RPMI7951 (cell line): ENCODE results near the gene UGT2B10. TPM values are rescaled to one million over a fixed set of nuclear protein-coding genes. Genes with fewer than 3 reads are reported as not detected.
"Not testable (repeated sequence)": the region's sequence is repeated elsewhere in the genome, so short reads cannot be mapped to it uniquely, and the experiment has no call there.

Experiments used
- DNase-seq: peaks from one replicate; pipeline ENCODE4 v3.0.0-alpha.2; 2012; ENCODE audit warnings: low read depth
- total RNA-seq: library from RNA; depleted of rRNA; stranded (reverse); fragments of >200 nt; shearing (Covaris generic); gene quantifications from 2 replicates; pipeline ENCODE4 v1.2.3, GENCODE V29; 2014; rRNA removed

The UGT2B10 gene
- total RNA-seq, result not detected in 2 replicates

DNA sequence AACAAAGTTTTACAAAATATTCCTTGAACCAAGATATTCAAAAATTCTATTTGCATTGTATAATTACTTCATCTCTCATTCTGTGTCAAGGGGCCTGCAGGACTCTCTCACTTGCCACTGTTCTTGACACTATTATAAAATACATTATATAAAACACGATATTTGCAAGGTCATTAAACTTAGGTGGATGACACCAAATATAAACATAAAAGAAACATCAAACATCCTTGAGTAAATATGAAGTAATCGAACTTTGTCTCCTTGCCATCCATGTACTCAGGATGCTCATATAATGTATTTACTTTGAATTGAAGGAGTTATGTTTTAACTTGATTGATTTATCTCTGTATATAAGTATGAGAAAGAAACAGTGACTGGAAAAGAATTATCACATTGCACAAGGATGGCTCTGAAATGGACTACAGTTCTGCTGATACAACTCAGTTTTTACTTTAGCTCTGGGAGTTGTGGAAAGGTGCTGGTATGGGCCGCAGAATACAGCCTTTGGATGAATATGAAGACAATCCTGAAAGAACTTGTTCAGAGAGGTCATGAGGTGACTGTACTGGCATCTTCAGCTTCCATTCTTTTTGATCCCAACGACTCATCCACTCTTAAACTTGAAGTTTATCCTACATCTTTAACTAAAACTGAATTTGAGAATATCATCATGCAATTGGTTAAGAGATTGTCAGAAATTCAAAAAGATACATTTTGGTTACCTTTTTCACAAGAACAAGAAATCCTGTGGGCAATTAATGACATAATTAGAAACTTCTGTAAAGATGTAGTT lies at the start of gene UGT2B10:
TSS of gene UGT2B10 (plus strand) at position 378 of the 793 bp plus-strand sequence. CDS start at position 404, 26 bp downstream.
- not testable (repeated sequence) for DNase-seq

DNA sequence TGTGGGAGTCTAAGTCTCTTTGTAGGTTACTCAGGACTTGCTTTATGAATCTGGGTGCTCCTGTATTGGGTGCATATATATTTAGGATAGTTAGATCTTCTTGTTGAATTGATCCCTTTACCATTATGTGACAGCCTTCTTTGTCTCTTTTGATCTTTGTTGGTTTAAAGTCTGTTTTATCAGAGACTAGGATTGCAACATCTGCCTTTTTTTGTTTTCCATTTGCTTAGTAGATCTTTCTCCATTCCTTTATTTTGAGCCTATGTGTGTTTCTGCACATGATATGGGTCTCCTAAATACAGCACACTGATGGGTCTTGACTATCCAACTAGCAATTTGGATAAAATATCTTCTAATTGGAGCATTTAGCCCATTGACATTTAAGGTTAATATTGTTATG lies 44.0 kb upstream of the UGT2B10 start:
- DNase-seq, result not testable (repeated sequence)

DNA sequence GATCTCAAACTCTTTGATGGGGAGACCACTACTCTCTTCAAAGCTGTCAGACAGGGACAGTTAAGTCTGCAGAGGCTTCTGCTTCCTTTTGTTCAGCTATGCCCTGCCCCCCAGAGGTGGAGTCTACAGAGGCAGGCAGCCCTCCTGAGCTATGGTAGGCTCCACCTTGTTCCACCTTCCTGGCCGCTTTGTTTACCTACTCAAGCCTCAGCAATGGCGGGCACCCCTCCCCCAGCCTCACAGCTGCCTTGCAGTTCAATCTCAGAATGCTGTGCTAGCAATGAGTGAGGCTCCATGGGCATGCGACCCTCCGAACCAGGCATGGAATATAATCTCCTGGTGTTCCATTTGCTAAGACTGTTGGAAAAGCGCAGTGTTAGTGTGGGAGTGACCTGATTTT lies 42.1 kb upstream of the UGT2B10 start:
- DNase-seq, result no peak

DNA sequence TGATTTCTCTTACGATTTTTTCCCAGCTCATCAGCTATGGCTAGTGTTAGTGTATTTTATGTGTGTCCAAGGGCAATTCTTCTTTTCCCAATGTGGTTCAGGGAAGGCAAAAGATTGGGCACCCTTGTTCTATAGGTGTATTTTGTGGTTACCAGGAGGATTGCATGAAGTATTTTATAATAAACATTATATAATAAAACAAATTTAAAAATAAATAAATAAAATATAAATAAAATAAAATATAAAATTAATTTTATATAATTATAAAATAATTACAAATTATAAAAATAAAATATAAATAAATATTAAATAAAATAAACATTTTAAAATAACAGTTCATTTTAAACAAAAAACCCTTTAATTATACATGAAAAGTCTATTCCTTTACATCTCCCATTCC lies 35.6 kb upstream of the UGT2B10 start:
- no peak for DNase-seq

DNA sequence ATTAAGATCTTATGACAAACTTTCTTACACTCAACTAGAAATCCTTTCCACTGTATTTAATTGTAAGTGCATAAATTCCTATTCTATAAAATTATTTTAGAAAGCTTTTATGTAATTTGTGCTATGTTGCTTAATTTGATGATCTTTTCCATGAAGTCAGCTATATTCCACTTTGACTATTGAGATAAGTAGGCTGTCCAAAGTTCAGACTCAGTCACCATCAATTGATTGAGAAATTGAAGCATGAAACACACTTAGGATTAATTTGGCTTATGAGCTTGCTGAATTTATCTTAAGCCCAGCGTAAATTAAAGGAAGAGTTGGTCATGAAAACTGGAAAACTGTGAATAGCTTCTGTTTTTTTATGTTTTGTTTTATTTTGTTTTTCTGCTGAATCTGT lies 18.7 kb upstream of the UGT2B10 start:
- DNase-seq, result no peak

DNA sequence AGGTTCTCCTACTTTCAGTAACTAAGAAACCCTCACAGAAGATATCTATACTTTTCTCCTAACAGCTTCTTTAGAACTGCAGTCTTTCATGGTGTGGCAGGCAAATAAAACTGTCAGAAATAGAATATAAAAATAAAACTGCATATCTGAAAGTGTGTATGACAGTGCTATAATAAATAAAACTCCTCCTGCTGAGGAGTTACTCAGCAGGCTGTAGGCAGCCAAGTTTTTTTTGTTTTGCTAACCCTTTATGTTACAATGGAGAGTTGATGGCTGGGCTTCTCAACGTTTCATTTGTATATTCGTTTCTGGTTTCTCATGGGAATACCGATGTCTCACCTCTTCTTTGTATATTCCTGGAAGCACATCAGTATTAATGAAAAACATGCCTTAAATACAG lies 18.2 kb upstream of the UGT2B10 start:
- DNase-seq, result no peak

DNA sequence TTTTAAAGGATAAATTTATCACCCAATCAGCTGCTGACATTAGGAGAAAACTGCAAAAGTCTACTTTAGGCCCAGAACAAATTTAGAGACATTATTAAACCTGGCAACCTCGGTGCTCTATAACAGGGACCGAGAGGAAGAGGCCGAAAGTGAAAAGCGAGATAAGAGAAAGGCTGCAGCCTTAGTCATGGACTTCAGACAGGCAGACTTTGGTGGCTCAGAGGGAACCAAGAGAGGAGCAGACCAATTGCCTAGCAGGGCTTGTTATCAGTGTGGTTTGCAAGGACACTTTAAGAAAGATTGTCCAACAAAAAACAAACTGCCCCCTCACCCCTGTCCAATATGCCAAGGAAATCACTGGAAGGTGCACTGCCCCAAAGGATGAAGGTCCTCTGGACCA lies 12.8 kb upstream of the UGT2B10 start:
- DNase-seq, result no peak

DNA sequence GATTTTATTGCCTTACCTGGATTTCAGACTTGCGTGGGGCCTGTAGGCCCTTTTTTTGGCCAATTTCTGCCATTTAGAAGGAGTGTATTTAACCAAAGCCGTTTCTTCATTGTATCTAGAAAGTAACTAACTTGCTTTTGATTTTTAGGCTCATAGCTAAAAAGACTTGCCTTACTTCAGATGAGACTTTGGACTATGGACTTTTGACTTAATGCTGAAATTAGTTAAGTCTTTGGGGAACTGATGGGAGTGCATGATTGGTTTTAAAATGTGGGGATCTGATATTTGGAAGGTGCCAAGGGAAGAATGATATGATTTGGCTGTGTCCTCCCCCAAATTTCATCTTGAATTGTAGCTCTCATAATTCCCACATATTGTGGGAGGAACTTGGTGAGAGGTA lies 7.7 kb upstream of the UGT2B10 start:
- no peak for DNase-seq

DNA sequence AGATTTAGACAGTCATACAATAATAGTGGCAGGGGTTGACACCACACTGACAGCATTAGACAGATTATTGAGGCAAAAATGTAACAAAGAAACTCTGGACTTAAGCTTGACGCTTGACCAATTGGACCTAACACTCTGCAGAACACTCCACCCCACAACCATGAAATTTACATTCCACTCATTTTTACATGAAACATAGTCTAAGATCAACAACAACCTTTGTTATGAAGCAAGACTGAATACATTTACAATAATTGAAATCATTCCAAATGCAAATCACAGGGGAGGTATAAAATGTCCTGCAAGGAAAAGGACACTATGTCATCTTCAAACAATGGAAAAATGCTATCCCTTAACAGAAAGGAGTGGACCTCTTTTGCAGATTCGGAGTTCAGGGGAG lies 4.9 kb upstream of the UGT2B10 start:
- DNase-seq, result no peak

DNA sequence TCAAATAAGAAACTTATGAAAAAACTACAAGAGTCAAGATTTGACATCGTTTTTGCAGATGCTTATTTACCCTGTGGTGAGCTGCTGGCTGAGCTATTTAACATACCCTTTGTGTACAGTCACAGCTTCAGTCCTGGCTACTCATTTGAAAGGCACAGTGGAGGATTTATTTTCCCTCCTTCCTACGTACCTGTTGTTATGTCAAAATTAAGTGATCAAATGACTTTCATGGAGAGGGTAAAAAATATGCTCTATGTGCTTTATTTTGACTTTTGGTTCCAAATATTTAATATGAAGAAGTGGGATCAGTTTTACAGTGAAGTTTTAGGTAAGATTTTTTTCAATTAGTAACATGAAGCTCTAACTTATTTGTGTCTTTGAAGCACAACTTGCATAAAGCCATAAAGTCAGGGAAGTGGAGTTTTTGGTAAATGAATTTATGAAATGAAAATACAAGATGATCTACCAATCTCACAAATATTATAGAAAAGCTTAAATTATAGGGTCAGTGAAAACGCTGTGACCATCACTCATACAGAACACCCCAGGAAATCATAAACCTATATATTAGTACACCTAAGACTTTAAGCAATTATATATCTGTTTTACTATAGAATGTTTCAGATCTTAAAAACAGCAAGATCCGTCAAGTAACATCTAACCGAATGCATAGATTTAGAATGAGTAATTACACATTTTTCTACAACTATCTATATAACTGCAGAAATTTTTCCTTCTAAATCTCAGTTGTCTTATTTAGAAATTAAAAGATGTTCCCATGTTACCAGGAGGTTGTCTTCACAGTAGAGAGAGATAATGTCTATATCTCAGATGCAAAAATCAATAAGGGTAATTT lies 844 bp downstream of the UGT2B10 start:
- DNase-seq, result not testable (repeated sequence)

DNA sequence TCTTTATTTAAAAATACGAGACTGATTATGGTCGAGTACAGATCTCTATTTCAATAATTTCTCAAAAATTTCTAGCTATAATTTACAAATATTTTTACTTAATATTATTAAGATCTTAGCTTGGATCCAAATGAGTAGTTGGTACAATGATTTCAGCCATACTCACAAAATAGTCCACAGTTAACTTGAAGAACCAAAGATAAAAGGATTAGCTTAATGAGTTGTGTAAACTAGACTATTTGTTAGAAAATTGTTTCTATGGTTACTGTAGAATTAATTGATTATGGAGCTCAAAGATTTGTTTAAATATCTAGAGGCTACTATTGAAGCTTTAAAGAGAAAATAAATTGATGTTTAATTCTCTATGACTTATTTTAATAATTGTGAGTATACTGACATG lies 1.6 kb downstream of the UGT2B10 start:
- no peak for DNase-seq

DNA sequence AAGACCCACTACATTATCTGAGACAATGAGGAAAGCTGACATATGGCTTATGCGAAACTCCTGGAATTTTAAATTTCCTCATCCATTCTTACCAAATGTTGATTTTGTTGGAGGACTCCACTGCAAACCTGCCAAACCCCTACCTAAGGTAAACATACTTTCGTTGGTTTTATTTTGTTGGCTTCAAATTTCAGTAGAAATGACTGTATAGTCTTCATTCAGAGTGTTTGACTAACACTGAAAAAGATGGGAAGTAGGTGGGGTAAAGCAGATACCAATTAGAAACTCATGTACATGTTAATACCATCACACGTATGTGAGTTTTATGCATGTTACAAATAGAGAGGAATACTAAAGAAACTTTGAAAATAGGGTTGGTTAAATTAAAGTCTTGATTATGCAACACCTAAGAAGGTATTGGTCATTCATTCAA lies 2.3 kb downstream of the UGT2B10 start:
- DNase-seq, result not testable (repeated sequence)

DNA sequence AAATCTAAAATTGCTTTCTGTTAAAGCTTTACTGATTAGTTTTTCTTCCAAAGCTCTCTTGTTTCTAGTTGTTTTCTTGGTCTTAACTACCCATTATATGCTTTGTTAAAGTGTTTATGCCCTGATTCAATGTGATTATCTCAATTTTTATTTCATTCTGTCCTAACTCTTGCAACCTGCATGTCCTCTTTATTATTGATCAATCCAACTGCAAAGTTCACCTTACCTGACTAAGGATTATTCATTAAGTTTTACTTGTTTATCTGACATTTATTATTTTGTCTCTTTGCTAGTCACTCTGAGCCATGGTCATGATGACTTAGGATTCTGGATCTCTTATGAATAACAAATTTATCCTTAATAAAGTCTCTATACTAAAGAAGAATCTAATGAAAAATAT lies 15.8 kb downstream of the UGT2B10 start:
- DNase-seq, result no peak

DNA sequence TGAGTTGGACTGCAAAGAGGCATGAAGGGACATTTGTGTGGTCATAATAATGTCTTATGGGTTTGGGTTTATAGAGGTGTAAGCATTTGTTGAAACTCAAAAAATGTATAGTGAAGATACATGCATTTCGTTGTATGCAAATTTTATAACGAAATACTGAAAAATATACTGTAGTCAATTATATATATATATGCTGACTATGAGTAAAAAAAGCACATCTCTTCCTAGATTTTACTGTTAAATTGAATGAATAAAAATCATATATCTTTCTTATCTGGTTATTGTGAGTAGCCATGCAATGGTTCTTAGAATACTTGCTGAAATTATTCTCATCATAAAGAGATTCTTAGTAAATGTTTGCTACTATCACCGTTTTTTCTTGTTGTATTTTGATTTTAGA lies 34.5 kb downstream of the UGT2B10 start:
- no peak for DNase-seq

DNA sequence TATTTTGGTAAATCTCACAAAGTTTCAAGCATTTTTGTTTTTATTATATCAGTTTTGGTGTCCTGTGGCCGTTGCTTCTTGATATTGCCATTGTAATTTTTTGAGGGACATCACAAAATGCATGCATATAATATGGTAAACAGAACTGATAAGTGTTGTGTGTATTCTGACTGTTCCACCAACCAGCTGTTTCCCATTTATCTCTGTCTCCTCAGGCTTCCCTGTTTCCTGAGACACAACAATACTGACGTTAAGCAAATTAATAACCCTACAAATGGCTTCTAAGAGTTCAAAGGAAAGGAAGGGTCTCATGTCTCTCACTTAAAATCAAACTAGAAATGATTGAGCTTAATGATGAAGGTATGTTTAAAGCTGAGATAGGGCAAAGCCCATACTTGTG lies 40.0 kb downstream of the UGT2B10 start:
- DNase-seq, result no peak

DNA sequence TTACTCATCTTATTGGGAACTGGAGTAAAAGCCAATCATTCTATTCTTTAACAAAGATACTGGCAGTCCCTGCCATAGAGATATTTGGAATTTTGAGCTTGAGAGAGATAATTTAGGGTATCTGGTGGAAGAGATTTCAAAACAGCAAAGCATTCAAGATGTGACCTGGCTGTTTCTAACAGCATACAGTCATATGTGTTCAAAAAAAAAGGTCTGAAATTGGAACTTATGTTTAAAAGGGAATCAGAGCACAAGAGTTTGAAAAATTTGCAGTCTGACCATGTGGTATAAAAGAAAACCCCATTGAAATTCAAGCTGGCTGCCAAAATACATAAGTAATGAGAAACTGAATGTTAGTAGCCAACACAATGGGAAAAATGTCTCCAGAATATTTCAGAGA lies 42.2 kb downstream of the UGT2B10 start:
- no peak for DNase-seq

DNA sequence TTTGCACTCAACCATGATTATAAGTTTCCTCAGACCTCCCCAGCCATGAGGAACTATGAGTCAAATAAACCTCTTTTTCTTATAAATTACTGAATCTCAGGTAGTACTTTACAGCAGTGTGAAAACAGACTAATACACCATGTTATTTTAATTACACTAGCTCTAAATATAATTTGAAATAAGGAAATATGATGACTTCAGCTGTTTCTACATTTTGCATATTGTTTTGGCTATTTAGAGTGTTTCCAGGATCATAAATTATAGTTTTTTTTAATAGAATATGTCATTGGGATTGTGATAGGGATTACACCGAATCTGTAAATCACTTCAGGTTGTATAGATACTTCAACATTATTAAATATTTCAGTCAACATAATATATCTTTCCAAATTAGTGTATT lies 43.9 kb downstream of the UGT2B10 start:
- DNase-seq, result no peak

DNA sequence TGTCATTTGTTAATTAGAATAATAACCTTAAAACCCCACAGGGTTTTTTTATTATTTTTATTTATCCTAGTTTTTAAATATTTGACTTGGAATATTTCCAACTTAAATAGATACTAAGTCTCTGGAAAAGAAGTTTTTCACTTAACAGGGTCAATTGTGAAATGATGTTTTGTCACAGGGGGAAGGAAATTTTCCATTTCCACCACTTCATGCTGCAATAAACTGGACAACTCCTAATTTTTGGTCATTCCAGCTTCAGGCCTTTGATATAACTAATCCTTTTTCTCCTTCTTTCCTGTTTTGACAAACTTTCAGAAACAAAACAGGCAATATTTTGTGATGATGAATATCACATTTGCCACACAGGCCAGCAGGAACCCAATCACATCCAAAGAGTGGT lies 45.3 kb downstream of the UGT2B10 start:
- no peak for DNase-seq

DNA sequence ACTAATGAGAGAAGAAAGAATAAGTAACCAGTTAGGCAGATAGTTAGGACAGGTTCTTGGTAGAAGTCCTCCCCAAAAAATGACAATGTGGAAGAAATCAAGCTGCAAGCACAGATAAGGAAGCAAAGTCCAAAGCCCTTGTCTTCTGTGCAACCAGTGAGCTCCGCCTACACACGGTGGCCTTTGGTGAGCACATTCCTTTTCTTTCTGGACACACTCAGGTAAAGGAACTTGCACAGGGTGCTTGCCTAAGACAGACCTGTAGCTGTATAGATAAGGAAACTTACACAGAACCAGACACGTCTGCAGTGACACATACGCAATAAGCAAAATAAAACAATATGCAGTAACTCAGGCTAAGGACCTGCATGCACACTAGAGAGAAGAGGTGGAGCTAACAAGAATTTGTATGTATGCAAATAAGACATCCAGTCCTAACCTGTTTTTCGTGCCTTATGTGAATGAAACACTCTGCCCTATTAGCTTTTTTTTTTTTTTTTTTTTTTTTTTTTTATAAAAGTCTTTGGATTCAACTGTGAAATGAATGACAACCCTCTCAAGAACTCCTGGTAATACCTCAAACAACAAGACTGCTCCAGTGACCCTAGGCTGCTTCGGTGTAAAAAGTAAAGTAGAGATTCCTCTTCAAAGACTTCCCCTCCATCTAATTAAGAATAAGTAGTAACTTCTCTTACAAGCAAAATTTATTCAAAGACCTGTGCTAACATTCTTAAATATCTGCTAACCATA lies 48.8 kb downstream of the UGT2B10 start:
- DNase-seq, result no peak

DNA sequence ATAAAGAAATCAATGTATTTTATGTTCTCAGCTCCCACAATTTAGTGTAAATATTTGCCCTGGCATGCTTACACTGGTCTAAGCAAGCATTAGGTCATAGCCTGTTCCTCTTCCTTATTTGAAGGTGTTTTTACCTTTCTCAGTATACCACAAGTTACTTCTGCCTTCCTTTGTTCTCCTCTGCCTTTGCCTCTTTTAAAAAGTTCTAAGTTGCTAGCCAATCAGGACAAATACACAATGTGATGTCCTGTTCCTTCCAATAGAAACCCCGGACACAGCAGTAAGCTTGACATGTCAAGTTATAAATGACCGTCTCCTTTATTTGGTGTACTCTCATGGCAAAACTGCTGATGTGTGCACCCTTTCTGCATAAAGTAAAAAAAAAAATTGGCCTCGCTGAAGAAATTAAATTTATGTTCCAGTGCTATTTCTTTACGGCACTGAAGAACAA lies 49.4 kb downstream of the UGT2B10 start:
- DNase-seq, result no peak

DNA sequence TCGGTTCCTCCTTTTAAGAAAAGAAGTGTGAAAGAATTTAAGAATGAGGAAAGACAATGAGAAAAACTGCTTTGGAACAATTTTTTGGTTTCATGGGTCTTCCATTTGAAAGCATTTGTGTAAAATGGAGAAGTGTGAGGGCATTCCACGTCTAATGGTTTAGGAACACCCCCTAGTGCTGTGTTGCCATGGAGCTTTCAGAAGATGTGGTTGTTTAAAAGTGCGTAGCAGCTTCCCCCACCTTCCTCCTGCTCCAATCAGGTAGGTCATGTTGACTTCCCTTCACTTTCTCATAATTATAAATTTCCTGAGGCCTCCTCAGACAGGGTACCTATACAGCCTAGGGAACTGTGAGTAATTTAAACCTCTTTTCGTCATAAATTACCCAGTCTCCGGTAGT lies 50.0 kb downstream of the UGT2B10 start:
- no peak for DNase-seq

DNA sequence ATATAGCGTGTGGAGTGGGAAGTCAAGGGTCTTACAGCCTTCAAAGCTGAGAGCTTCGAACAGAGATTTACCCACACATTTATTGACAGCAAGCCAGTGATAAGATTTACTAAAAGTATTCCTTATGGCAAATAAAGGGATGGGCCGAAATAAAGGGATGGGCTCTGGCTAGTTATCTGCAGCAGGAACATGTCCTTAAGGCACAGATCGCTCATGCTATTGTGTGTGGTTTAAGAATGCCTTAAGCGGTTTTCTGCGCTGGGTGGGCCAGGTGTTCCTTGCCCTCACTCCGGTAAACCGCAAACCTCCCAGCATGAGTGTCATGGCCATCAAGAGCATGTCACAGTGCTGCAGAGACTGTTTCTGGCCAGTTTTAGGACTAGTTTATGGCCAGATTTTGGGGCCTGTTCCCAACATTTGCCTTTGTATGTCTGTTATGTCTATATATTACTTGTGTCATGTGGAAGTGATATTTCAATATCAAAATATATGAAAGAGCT lies 53.5 kb downstream of the UGT2B10 start:
- no peak for DNase-seq
